Uterus (tissue), 2 donors: ENCODE data around the gene KCNF1.

Experiments
- POLR2A ChIP-seq, 2 donors: fragments of 450-650 bp; IDR thresholded peaks; one replicate each; pipeline ENCODE4 v1.6.1; 2016; ENCODE audit warnings: antibody characterized with exemption in 2 of 2, mild to moderate bottlenecking in 1 of 2, moderate library complexity in 1 of 2
- TF ChIP-seq, protein P1 (sequence below), 4 experiments: fragments of 200-600 bp in 2 of 4; fragments of 450-650 bp in 2 of 4; sonication (generic) in 2 of 4; IDR thresholded peaks; one replicate each; pipeline ENCODE4 v1.5.1; 2016 to 2019; ENCODE audit warnings: antibody characterized with exemption in 4 of 4, mild to moderate bottlenecking in 2 of 4, moderate library complexity in 1 of 4

DNA sequence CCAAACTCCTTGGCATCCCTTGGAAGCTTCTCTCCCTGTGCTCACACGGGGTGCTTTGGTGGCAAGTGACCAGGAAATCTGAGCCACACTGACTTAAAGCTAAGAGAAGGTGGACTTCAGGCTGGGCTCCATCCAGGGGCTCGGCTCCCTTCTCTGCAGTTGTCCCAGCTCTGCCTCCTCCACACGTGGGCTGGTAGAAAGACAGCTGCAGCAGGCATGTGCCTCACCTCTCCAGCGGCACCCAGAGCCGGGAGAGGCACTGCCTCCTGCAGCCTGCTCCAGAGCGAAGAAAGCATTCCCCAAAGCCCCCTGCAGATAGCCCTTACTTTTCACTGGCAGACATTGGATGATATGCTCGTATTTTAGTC lies 11.3 kb downstream of the KCNF1 start:
- TF ChIP-seq, protein P1, sequence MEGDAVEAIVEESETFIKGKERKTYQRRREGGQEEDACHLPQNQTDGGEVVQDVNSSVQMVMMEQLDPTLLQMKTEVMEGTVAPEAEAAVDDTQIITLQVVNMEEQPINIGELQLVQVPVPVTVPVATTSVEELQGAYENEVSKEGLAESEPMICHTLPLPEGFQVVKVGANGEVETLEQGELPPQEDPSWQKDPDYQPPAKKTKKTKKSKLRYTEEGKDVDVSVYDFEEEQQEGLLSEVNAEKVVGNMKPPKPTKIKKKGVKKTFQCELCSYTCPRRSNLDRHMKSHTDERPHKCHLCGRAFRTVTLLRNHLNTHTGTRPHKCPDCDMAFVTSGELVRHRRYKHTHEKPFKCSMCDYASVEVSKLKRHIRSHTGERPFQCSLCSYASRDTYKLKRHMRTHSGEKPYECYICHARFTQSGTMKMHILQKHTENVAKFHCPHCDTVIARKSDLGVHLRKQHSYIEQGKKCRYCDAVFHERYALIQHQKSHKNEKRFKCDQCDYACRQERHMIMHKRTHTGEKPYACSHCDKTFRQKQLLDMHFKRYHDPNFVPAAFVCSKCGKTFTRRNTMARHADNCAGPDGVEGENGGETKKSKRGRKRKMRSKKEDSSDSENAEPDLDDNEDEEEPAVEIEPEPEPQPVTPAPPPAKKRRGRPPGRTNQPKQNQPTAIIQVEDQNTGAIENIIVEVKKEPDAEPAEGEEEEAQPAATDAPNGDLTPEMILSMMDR (IDR thresholded peaks at IDR 0.05) = no peak
- no peak for TF ChIP-seq POLR2A (IDR thresholded peaks at IDR 0.05)
